ENCODE measurements around the gene RAB37.

RAB37 gene

DNA sequence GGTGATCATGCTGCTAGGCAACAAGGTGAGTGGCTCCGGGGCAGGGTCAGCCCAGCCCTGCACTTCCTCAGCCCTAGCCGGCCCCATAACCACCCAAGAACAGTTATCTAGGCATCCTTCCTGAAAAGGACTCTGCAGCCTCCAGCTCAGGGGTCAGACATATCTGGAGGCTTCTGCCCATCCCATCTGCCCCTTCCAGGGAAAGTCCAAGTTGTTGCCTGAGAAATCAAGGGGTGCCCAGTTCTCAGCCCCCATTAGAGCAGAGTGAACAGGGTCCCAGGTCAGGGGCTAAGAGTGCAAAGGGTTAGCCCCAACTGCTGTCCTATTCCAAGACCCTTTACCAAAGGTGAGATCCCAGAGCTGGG, 7.3 kb downstream of the RAB37 start (continued):
- no peak for TF ChIP-seq TOX (CRISPR knock-in tag; IDR thresholded peaks at IDR 0.05; ENCODE audit: borderline replicate concordance)
- no peak for TF ChIP-seq BACH2 (CRISPR knock-in tag; IDR thresholded peaks at IDR 0.05; ENCODE audit: borderline replicate concordance)
- no peak for TF ChIP-seq GLIS3 (CRISPR knock-in tag; IDR thresholded peaks at IDR 0.05)
- TF ChIP-seq TCF4 (CRISPR knock-in tag; IDR thresholded peaks at IDR 0.05; ENCODE audit: borderline replicate concordance): no peak
- TF ChIP-seq ZFP3 (CRISPR knock-in tag; IDR thresholded peaks at IDR 0.05): no peak
- TF ChIP-seq PPARA (CRISPR knock-in tag; IDR thresholded peaks at IDR 0.05; ENCODE audit: borderline replicate concordance): no peak
- no peak for TF ChIP-seq ZNF70 (CRISPR knock-in tag; IDR thresholded peaks at IDR 0.05)
- no peak for TF ChIP-seq ESRRG (CRISPR knock-in tag; IDR thresholded peaks at IDR 0.05)
- TF ChIP-seq SNAI2 (CRISPR knock-in tag; IDR thresholded peaks at IDR 0.05): no peak

DNA sequence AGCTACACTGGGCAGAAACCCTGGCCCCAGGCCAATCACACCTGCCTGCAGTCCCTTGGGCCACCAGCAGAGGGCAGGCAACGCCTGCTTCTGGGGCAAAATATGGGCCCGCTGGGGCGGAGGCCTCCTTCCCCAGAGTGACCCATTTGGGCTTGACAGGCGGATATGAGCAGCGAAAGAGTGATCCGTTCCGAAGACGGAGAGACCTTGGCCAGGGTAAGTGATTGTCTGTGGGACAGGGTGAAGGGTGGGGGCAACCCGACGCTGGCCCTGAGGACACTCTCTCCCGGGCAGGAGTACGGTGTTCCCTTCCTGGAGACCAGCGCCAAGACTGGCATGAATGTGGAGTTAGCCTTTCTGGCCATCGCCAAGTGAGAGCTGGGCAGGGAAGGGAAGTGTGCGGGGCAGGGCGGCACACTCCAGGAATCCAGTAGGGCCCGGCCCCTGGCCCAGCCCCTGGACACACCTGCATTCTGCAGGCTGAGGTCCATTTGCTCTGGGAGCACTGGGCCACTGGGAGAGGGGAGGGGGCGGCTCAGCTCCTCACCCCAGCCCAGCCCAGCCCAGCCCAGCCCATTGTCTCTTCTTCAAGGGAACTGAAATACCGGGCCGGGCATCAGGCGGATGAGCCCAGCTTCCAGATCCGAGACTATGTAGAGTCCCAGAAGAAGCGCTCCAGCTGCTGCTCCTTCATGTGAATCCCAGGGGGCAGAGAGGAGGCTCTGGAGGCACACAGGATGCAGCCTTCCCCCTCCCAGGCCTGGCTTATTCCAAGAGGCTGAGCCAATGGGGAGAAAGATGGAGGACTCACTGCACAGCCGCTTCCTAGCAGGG, 7.9 kb downstream of the RAB37 start:
- peak; percentile 34 for ATAC-seq
- TF ChIP-seq, protein P1, sequence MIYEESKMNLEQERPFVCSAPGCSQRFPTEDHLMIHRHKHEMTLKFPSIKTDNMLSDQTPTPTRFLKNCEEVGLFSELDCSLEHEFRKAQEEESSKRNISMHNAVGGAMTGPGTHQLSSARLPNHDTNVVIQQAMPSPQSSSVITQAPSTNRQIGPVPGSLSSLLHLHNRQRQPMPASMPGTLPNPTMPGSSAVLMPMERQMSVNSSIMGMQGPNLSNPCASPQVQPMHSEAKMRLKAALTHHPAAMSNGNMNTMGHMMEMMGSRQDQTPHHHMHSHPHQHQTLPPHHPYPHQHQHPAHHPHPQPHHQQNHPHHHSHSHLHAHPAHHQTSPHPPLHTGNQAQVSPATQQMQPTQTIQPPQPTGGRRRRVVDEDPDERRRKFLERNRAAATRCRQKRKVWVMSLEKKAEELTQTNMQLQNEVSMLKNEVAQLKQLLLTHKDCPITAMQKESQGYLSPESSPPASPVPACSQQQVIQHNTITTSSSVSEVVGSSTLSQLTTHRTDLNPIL (CRISPR knock-in tag; IDR thresholded peaks at IDR 0.05; ENCODE audit: low read depth): no peak
- TF ChIP-seq ZFP3 (CRISPR knock-in tag; IDR thresholded peaks at IDR 0.05) (0 out of 2 replicates have a peak, but pooled peaks have one; percentile 35), RARB (CRISPR knock-in tag; IDR thresholded peaks at IDR 0.05) (no peak)

DNA sequence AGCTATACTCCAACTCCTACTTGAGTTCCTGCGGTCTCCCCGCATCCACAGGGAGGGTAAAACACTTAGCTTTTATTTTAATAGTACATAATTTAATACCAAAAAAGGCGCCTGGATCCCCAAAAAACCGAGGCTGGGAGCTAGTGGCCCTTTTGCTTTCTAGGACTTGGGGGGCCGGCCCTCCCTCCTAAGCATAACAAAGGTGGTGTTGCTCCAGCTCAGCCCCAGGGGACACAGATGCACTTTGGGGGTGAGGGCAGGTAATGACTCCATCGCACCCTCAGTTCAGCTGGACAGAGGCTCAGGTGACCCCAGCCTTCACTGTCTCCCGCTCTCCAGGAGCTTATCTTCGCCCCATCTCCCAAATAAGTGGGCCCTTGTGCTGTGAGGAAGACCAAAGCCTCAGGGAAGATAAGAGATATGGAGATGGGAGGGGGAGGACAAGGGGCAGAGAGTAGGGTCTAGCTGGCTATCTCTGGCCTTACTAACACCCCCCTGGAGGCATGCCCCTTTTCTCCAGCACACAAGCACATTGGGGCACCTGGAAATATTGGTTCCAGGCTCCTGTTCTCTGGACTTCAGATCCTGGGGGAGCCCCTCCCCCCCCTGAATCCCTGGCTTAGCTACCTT, 8.6 kb downstream of the RAB37 start:
- TF ChIP-seq, protein P2, sequence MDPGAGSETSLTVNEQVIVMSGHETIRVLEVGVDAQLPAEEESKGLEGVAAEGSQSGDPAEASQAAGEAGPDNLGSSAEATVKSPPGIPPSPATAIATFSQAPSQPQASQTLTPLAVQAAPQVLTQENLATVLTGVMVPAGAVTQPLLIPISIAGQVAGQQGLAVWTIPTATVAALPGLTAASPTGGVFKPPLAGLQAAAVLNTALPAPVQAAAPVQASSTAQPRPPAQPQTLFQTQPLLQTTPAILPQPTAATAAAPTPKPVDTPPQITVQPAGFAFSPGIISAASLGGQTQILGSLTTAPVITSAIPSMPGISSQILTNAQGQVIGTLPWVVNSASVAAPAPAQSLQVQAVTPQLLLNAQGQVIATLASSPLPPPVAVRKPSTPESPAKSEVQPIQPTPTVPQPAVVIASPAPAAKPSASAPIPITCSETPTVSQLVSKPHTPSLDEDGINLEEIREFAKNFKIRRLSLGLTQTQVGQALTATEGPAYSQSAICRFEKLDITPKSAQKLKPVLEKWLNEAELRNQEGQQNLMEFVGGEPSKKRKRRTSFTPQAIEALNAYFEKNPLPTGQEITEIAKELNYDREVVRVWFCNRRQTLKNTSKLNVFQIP (CRISPR knock-in tag; IDR thresholded peaks at IDR 0.05; ENCODE audit: borderline replicate concordance, low read depth): no peak
- TF ChIP-seq PPARA (CRISPR knock-in tag; IDR thresholded peaks at IDR 0.05; ENCODE audit: borderline replicate concordance) (no peak), ZNF8 (CRISPR knock-in tag; IDR thresholded peaks at IDR 0.05) (no peak), ESRRG (CRISPR knock-in tag; IDR thresholded peaks at IDR 0.05) (no peak), ZFP30 (CRISPR knock-in tag; IDR thresholded peaks at IDR 0.05) (no peak), ZC3H10 (CRISPR knock-in tag; IDR thresholded peaks at IDR 0.05) (no peak), OSR1 (CRISPR knock-in tag; IDR thresholded peaks at IDR 0.05) (no peak), ZNF565 (CRISPR knock-in tag; conservative IDR thresholded peaks at IDR 0.05; ENCODE audit: low read depth) (no peak), TCF4 (CRISPR knock-in tag; IDR thresholded peaks at IDR 0.05; ENCODE audit: borderline replicate concordance) (no peak), ZNF70 (CRISPR knock-in tag; IDR thresholded peaks at IDR 0.05) (no peak), ZFP3 (CRISPR knock-in tag; IDR thresholded peaks at IDR 0.05) (no peak), ARNTL (CRISPR knock-in tag; IDR thresholded peaks at IDR 0.05; ENCODE audit: borderline replicate concordance, low read depth) (no peak)
- TF ChIP-seq, protein P3, sequence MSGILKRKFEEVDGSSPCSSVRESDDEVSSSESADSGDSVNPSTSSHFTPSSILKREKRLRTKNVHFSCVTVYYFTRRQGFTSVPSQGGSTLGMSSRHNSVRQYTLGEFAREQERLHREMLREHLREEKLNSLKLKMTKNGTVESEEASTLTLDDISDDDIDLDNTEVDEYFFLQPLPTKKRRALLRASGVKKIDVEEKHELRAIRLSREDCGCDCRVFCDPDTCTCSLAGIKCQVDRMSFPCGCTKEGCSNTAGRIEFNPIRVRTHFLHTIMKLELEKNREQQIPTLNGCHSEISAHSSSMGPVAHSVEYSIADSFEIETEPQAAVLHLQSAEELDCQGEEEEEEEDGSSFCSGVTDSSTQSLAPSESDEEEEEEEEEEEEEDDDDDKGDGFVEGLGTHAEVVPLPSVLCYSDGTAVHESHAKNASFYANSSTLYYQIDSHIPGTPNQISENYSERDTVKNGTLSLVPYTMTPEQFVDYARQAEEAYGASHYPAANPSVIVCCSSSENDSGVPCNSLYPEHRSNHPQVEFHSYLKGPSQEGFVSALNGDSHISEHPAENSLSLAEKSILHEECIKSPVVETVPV (CRISPR knock-in tag; IDR thresholded peaks at IDR 0.05): no peak
- ATAC-seq: no peak

DNA sequence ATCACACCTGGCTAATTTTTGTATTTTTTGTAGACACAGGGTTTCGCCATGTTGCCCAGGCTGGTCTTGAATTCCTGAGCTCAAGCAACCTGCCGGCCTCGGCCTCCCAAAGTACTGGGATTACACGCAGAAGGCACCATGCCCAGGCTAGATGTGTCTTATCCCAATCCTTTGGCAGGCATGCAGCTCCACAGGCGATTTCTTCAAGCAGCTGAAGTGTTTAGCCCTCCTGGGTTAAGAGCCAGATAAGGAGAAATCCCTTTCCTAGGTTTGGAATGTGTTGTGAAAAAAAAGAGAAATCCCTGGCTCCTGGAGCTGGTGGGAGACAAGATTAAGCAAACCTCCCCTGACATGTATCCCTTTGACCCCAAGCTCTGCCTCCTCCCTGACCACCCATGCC, 9.3 kb downstream of the RAB37 start:
- ATAC-seq: no peak
- TF ChIP-seq, protein P4, sequence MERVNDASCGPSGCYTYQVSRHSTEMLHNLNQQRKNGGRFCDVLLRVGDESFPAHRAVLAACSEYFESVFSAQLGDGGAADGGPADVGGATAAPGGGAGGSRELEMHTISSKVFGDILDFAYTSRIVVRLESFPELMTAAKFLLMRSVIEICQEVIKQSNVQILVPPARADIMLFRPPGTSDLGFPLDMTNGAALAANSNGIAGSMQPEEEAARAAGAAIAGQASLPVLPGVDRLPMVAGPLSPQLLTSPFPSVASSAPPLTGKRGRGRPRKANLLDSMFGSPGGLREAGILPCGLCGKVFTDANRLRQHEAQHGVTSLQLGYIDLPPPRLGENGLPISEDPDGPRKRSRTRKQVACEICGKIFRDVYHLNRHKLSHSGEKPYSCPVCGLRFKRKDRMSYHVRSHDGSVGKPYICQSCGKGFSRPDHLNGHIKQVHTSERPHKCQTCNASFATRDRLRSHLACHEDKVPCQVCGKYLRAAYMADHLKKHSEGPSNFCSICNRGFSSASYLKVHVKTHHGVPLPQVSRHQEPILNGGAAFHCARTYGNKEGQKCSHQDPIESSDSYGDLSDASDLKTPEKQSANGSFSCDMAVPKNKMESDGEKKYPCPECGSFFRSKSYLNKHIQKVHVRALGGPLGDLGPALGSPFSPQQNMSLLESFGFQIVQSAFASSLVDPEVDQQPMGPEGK (CRISPR knock-in tag; IDR thresholded peaks at IDR 0.05; ENCODE audit: borderline replicate concordance): no peak
- TF ChIP-seq GLIS3 (CRISPR knock-in tag; IDR thresholded peaks at IDR 0.05) (no peak), ISL1 (CRISPR knock-in tag; IDR thresholded peaks at IDR 0.05) (no peak), SNAI2 (CRISPR knock-in tag; IDR thresholded peaks at IDR 0.05) (no peak), ZC3H10 (CRISPR knock-in tag; IDR thresholded peaks at IDR 0.05) (no peak), ARNTL (CRISPR knock-in tag; IDR thresholded peaks at IDR 0.05; ENCODE audit: borderline replicate concordance, low read depth) (no peak), ZNF565 (CRISPR knock-in tag; conservative IDR thresholded peaks at IDR 0.05; ENCODE audit: low read depth) (no peak), ZNF70 (CRISPR knock-in tag; IDR thresholded peaks at IDR 0.05) (no peak)
- TF ChIP-seq, protein P1 (CRISPR knock-in tag; IDR thresholded peaks at IDR 0.05; ENCODE audit: low read depth): no peak
